Hepatocyte (in vitro differentiated cells): Measurements from ENCODE around the gene COMT. TPM values are rescaled to one million over a fixed set of nuclear protein-coding genes. Genes with fewer than 3 reads are reported as not detected.

Experiments
- DNase-seq: peaks from one replicate; pipeline ENCODE4 v3.0.0-alpha.2; 2016; ENCODE audit warnings: low spot score
- H2AFZ ChIP-seq: fragments of 200-600 bp; sonication (generic); 2 replicates; pipeline ENCODE4 v1.6.0; 2016; ENCODE audit warnings: antibody characterized with exemption, mild to moderate bottlenecking
- H3K27ac ChIP-seq: fragments of 200-600 bp; sonication (generic); 2 replicates; pipeline ENCODE4 v1.5.1; 2016; ENCODE audit warnings: mild to moderate bottlenecking
- H3K27me3 ChIP-seq: fragments of 200-600 bp; sonication (generic); 2 replicates; pipeline ENCODE4 v1.6.1; 2016
- H3K36me3 ChIP-seq: fragments of 200-600 bp; sonication (generic); replicated peaks from 2 replicates; pipeline ENCODE4 v1.5.1; 2016; ENCODE audit warnings: low read depth; ENCODE audit not compliant: insufficient read depth
- H3K4me1 ChIP-seq: fragments of 200-600 bp; sonication (generic); 2 replicates; pipeline ENCODE4 v1.5.1; 2016; ENCODE audit warnings: mild to moderate bottlenecking, moderate library complexity; ENCODE audit not compliant: insufficient read depth
- H3K4me2 ChIP-seq: fragments of 200-600 bp; sonication (generic); 2 replicates; pipeline ENCODE4 v1.6.0; 2016
- H3K4me3 ChIP-seq: fragments of 200-600 bp; sonication (generic); 2 replicates; pipeline ENCODE4 v1.5.1; 2016; ENCODE audit warnings: mild to moderate bottlenecking
- H3K79me2 ChIP-seq: fragments of 200-600 bp; sonication (generic); 2 replicates; pipeline ENCODE4 v1.6.0; 2017; ENCODE audit warnings: mild to moderate bottlenecking
- H3K9me2 ChIP-seq: fragments of 200-600 bp; sonication (generic); replicated peaks from 2 replicates; pipeline ENCODE4 v1.6.0; 2017; ENCODE audit warnings: mild to moderate bottlenecking; ENCODE audit not compliant: insufficient read depth
- H3K9me3 ChIP-seq: fragments of 200-600 bp; sonication (generic); 2 replicates; pipeline ENCODE4 v1.5.1; 2016; ENCODE audit warnings: low read depth, mild to moderate bottlenecking
- H4K20me1 ChIP-seq: fragments of 200-600 bp; sonication (generic); 2 replicates; pipeline ENCODE4 v1.6.0; 2016; ENCODE audit warnings: mild to moderate bottlenecking; ENCODE audit not compliant: insufficient read depth, poor library complexity, severe bottlenecking
- EZH2 ChIP-seq: fragments of 200-600 bp; sonication (generic); IDR thresholded peaks from 2 replicates; pipeline ENCODE4 v1.6.1; 2016; ENCODE audit warnings: antibody characterized with exemption, mild to moderate bottlenecking, borderline replicate concordance
- EZH2phosphoT487 ChIP-seq: fragments of 200-600 bp; sonication (generic); IDR thresholded peaks from one replicate; pipeline ENCODE4 v1.6.1; 2018; ENCODE audit warnings: antibody characterized with exemption, mild to moderate bottlenecking, low read depth, moderate library complexity; ENCODE audit not compliant: unreplicated experiment, severe bottlenecking
- WGBS: methylation state at CpG from one replicate; pipeline ENCODE4 v1.1.6; 2016; ENCODE audit warnings: low lambda C conversion rate; ENCODE audit errors: missing lambda C conversion rate; 5-methylcytosine and 5-hydroxymethylcytosine counted together
- polyA plus RNA-seq: library from polyadenylated mRNA; unstranded; fragments of >200 nt; fragmentation: Nextera tagmentation; extraction: Ambion mirVana; gene quantifications from 2 replicates; pipeline ENCODE4 v1.2.1, GENCODE V29; 2016
- total RNA-seq: library from RNA; depleted of rRNA; stranded (reverse); fragments of >200 nt; gene quantifications from 2 replicates; pipeline ENCODE4 v1.2.3, GENCODE V29; 2014
- TF ChIP-seq, protein P1 (sequence below): fragments of 200-600 bp; sonication (generic); IDR thresholded peaks from 2 replicates; pipeline ENCODE4 v1.5.1; 2016; ENCODE audit warnings: antibody characterized with exemption, mild to moderate bottlenecking; ENCODE audit not compliant: poor library complexity

Gene COMT
- total and polyA plus RNA-seq, 2 experiments from 2014 or later: 74.5 to 153 TPM

DNA sequence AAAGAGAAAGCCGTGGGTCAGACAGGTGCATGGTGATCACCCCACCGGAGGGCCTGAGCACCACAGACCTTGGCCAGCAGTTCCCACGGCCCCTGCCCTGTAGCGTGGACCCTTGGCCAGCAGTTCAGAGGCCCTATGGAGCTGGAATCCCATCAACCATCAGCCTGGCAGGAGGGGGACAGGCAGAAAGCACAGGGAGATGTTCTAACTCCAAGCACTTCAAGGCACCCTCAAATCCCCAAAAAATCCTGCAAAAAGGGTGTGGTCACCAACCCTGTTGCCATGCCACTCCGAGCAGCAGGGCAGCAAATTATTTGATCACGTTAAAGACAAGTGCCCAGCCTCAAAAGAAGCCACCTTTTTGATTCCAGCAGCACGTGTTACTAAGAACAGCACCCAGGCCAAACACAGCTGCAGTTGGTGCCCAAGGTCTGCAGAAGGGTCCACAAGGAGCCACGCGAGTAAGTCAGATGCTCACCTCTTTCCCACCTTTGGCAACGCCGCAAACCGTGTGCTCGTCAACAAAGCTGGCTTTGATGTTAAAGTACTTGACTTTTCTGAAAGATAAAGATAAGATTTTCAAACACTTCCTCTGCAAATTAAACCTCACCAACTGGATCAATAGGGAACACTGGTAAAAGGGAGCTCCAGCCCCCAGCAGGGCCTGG, 26.2 kb upstream of the COMT start:
- DNase-seq: no peak
- Histone ChIP-seq H3K4me2 (no peak overlapping the region), H2AFZ (no peak overlapping the region), H3K27me3 (no peaks in the 10 kb centered on the region), H4K20me1 (no peaks in the 10 kb centered on the region), H3K9me2 (no peaks in the 10 kb centered on the region), H3K9me3 (no peaks in the 10 kb centered on the region), H3K36me3 (no peaks in the 10 kb centered on the region), H3K4me3 (no peak overlapping the region), H3K4me1 (no peaks in the 10 kb centered on the region), H3K79me2 (no peaks in the 10 kb centered on the region), H3K27ac (no peak overlapping the region)
- 69% methylated on average over 13 of the region's 13 CpGs for WGBS
- TF ChIP-seq EZH2phosphoT487: no peak
- no peak for TF ChIP-seq EZH2
- TF ChIP-seq, protein P1, sequence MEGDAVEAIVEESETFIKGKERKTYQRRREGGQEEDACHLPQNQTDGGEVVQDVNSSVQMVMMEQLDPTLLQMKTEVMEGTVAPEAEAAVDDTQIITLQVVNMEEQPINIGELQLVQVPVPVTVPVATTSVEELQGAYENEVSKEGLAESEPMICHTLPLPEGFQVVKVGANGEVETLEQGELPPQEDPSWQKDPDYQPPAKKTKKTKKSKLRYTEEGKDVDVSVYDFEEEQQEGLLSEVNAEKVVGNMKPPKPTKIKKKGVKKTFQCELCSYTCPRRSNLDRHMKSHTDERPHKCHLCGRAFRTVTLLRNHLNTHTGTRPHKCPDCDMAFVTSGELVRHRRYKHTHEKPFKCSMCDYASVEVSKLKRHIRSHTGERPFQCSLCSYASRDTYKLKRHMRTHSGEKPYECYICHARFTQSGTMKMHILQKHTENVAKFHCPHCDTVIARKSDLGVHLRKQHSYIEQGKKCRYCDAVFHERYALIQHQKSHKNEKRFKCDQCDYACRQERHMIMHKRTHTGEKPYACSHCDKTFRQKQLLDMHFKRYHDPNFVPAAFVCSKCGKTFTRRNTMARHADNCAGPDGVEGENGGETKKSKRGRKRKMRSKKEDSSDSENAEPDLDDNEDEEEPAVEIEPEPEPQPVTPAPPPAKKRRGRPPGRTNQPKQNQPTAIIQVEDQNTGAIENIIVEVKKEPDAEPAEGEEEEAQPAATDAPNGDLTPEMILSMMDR: no peak

DNA sequence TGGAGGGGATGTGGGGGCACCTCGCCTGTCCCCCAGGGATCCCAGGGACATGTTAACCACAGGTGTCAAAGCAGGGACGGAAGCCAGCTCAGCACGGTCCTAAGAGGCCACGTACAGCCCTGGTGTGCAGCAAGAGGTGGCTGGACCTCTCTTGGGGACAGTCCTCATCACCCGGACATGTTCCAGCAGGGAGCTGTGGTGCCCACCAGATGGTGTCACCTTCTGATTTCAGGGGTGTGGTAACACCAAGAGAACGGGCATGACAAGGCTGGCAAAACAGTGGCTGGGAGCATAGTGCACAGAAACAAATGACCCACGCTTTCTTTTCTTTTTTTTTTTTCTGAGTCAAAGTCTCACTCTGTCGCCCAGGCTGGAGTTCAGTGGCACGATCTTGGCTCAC, 25.6 kb upstream of the COMT start:
- no peaks in the 10 kb centered on the region for H3K9me3 ChIP-seq
- H3K27me3 ChIP-seq: no peaks in the 10 kb centered on the region
- no peak overlapping the region for H2AFZ ChIP-seq
- no peak overlapping the region for H3K27ac ChIP-seq
- H3K9me2 ChIP-seq: no peaks in the 10 kb centered on the region
- WGBS: 80% methylated on average over 8 of the region's 9 CpGs
- H4K20me1 ChIP-seq: no peaks in the 10 kb centered on the region
- H3K4me3 ChIP-seq: no peak overlapping the region
- no peaks in the 10 kb centered on the region for H3K4me1 ChIP-seq
- TF ChIP-seq, protein P1: no peak
- no peaks in the 10 kb centered on the region for H3K79me2 ChIP-seq
- no peak overlapping the region for H3K4me2 ChIP-seq
- no peak for DNase-seq
- H3K36me3 ChIP-seq: no peaks in the 10 kb centered on the region

DNA sequence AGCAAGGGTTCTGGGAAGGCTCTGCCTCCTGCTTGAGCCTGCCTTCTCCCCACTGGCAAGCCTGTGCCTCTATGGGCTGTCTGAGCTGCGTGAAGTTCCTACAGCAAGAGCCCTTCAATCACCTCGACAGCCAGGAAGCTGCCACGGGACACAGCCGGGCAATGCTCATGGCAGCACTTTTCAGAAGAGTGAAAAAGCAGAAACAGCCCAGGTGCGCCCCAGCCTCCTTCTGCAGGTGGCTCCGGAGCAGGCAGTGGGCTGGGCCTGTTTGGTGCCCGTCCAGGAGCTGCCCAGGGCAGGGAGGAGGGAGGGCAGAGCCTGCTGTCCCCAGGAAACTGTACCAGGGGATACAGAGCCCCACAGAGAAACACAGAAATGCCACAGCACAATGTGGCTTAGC, 24.6 kb upstream of the COMT start:
- no peaks in the 10 kb centered on the region for H3K4me1 ChIP-seq
- H3K27me3 ChIP-seq: no peaks in the 10 kb centered on the region
- H2AFZ ChIP-seq: no peak overlapping the region
- WGBS: 87% methylated on average over 7 of the region's 7 CpGs
- H3K79me2 ChIP-seq: no peaks in the 10 kb centered on the region
- no peak overlapping the region for H3K27ac ChIP-seq
- no peaks in the 10 kb centered on the region for H4K20me1 ChIP-seq
- H3K4me2 ChIP-seq: no peak overlapping the region
- no peaks in the 10 kb centered on the region for H3K36me3 ChIP-seq
- H3K9me2 ChIP-seq: no peaks in the 10 kb centered on the region
- no peak overlapping the region for H3K4me3 ChIP-seq
- no peak for DNase-seq
- TF ChIP-seq EZH2: no peak
- TF ChIP-seq, protein P1: no peak
- TF ChIP-seq EZH2phosphoT487: no peak
- H3K9me3 ChIP-seq: no peaks in the 10 kb centered on the region
